Neural crest cell (in vitro differentiated cells): ENCODE measurements around the gene ACBD6. TPM values are rescaled to one million over a fixed set of nuclear protein-coding genes. Genes with fewer than 3 reads are reported as not detected.
"Not testable (repeated sequence)": the region's sequence is repeated elsewhere in the genome, so short reads cannot be mapped to it uniquely, and the experiment has no call there.

ENCODE experiments used
- DNase-seq: peaks from one replicate; pipeline ENCODE4 v3.0.0; 2021; ENCODE audit warnings: low read depth, mixed read lengths, low spot score
- H3K27ac Mint-ChIP-seq: one replicate; pipeline ENCODE4 v1.8.0; 2021; ENCODE audit warnings: mild to moderate bottlenecking, mixed read lengths; ENCODE audit not compliant: unreplicated experiment
- H3K27me3 Mint-ChIP-seq: 2 replicates; pipeline ENCODE4 v1.8.0; 2021; ENCODE audit warnings: low read depth, mild to moderate bottlenecking, mixed read lengths
- H3K36me3 Mint-ChIP-seq: 2 replicates; pipeline ENCODE4 v1.8.0; 2021; ENCODE audit warnings: low read depth, mild to moderate bottlenecking, mixed read lengths
- H3K4me1 Mint-ChIP-seq: 2 replicates; pipeline ENCODE4 v1.8.0; 2021; ENCODE audit warnings: mixed read lengths
- H3K4me3 Mint-ChIP-seq: one replicate; pipeline ENCODE4 v1.8.0; 2021; ENCODE audit warnings: mild to moderate bottlenecking, mixed read lengths
- H3K9me3 Mint-ChIP-seq: 2 replicates; pipeline ENCODE4 v1.8.0; 2021; ENCODE audit warnings: mixed read lengths
- CTCF ChIP-seq: fragments of 200-600 bp; sonication (generic); conservative IDR thresholded peaks from 2 replicates; pipeline ENCODE4 v1.5.0; 2021; ENCODE audit warnings: antibody characterized with exemption, mild to moderate bottlenecking
- long read RNA-seq: library from polyadenylated mRNA; unstranded; transcript quantifications from one replicate; pipeline ENCODE4 v2.0.0, GENCODE V29; 2020
- total RNA-seq: library from RNA; stranded (reverse); gene quantifications from 2 replicates; pipeline ENCODE4 v1.2.1, GENCODE V29; 2021

Gene ACBD6
- total RNA-seq, result 56.4 and 59.1 TPM in 2 replicates
- long read RNA-seq, transcript ACBD6-201 (8 exons, 1,670 nt), result major isoform, 56 of 70 reads
- long read RNA-seq, partial matches to known transcripts, result 5 of 70 reads
- long read RNA-seq, other reads (novel, unspliced or antisense), result 9 of 70 reads

DNA sequence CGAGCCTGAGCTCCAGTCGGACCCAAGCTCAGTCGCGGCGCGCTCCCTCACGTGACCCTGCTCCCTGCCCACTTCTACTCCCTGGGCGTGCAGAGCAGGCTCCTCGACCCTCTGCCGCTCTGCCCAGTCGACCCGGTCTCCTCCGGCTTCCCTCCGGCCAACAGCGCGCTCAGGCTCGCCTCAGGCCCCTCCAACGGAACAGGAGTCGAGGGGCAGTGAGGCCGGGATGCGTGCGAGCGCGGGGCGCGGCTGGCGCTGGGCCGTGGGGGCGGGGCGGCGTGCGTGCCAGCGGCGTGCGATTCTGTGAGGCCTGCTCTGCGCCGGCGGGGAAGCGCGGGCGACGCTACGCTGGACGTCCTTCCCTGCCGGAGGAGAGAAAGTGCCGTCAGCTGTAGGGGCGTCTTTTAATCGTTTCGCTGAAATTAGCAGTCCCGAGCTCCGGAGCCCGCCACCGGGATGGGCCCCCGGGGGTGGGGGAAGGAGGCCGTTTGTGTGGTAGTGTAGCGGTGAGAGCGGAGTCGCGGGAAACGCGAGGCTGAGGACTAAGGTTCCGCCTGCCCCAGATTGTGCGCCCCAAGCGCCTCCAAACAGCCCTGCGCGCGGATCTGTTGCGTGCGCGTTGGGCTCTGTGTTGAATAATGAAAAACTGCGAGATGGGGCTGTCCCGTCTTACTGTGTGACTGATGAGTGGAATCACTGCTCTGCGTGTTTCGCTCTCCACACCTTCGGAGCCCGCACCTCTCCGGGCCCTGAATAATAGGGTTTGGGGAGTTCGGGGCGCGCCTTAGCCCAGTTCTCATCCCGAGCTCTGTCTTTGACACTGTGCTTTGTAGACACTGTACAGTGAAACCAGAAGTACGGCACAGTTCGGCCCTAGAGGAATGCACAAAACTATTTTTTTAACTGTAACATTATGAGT, at the start of gene ACBD6:
Gene ACBD6 (minus strand): TSS at position 217 of the 919 bp plus-strand sequence. CDS start 311 bp downstream, outside the sequence.
- Mint-ChIP-seq H3K9me3 (no peaks in the 10 kb centered on the region), H3K36me3 (peaks cover 4% of the 10 kb centered on the region), H3K27ac (peak within 1 kb of the TSS; percentile 96), H3K4me3 (peak within 1 kb of the TSS; percentile 94), H3K4me1 (peaks cover 38% of the 10 kb centered on the region), H3K27me3 (no peaks in the 10 kb centered on the region)
- peak; percentile 26 for TF ChIP-seq CTCF
- DNase-seq, result peak; percentile 84

- peaks cover 26% of the 10 kb centered on the region for H3K4me1 Mint-ChIP-seq
- no peak for TF ChIP-seq CTCF
- H3K27me3 Mint-ChIP-seq, result no peaks in the 10 kb centered on the region
- DNase-seq, result no peak
- H3K27ac Mint-ChIP-seq, result no peak overlapping the region
- no peak overlapping the region for H3K4me3 Mint-ChIP-seq
- H3K36me3 Mint-ChIP-seq, result no peaks in the 10 kb centered on the region
- H3K9me3 Mint-ChIP-seq, result no peaks in the 10 kb centered on the region
Measured at GRCh38 chr1:180551997-180552396, 49.6 kb upstream of the ACBD6 start.

DNA sequence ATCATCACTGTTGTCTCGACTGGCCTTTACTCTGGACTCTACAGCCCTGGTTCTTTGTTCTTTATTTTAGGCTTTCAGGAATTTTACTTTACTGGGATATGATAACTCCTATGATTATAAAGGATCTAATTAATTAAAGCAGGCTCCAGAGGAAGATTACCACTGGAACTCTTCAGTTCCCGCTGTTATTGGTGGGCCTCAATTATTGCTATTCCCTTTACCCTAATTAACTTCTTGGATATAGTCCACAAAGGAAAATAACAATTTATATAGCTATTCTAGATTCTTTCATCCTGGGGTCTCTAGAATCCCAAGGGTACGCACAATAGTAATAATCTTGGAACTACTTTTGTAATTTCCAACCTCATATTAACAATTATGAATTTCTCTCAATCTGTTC, 47.9 kb upstream of the ACBD6 start:
- Mint-ChIP-seq H3K9me3 (no peaks in the 10 kb centered on the region), H3K27ac (no peak overlapping the region), H3K36me3 (no peaks in the 10 kb centered on the region), H3K4me1 (peaks cover 26% of the 10 kb centered on the region), H3K4me3 (no peak overlapping the region), H3K27me3 (no peaks in the 10 kb centered on the region)
- TF ChIP-seq CTCF, result no peak
- no peak for DNase-seq

- H3K36me3 Mint-ChIP-seq, DNase-seq, H3K27me3 Mint-ChIP-seq, H3K4me3 Mint-ChIP-seq, H3K27ac Mint-ChIP-seq, H3K9me3 Mint-ChIP-seq: not testable (repeated sequence)
- H3K4me1 Mint-ChIP-seq, result peaks cover 26% of the 10 kb centered on the region
Measured at GRCh38 chr1:180549770-180550169, 47.4 kb upstream of the ACBD6 start.

DNA sequence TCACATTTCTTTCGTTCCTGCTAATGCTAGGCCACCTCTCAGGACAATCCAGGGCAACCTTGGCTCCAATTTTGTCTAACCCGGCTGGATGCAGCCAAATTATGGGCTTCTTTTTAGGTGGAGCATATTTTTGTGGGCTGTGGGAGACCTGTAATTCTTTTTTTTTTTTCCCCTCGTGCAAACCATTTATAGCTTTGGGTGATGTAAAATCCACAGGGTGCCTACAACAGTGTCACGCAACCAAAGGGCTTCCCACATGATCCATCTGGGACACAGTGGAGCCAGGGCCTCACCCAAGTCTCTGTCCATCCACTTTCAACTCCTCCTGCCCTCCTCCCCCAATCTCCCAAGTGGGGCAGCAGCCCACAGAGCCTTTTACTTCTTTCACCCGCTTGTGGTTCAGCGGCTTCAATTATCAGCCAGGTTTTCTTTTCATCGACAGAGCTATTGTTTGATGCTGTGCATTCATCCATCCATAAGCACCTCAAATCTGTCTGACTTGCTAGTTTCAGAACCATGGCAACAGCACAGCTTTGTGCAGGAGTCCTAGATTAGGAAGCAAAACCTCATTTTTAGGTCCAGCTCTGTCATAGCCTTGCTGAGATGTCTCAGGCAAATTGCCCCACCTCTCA, 46.4 kb upstream of the ACBD6 start:
- no peak for DNase-seq
- H3K36me3 Mint-ChIP-seq, result no peaks in the 10 kb centered on the region
- TF ChIP-seq CTCF, result no peak
- H3K27me3 Mint-ChIP-seq, result no peaks in the 10 kb centered on the region
- no peaks in the 10 kb centered on the region for H3K9me3 Mint-ChIP-seq
- no peak overlapping the region for H3K4me3 Mint-ChIP-seq
- peaks cover 26% of the 10 kb centered on the region for H3K4me1 Mint-ChIP-seq
- peak overlapping the region; percentile 84 for H3K27ac Mint-ChIP-seq
